HCT116 (cell line): ENCODE measurements around the gene MCC. TPM values are rescaled to one million over a fixed set of nuclear protein-coding genes. Genes with fewer than 3 reads are reported as not detected.

Experiments used
- ATAC-seq: fragments of 200-7000 bp; cut with Tn5 transposase; 2 replicates; pipeline ENCODE4 v1.9.1; 2020; ENCODE audit warnings: mild to moderate bottlenecking, moderate library complexity
- BruUV-seq: library from RNA; stranded (reverse); fragments of 400-500 nt; replicated peaks from 2 replicates; lab custom pipeline; 2021; lab: Mats Ljungman, UMichigan
- CTCF ChIA-PET: fragments of 300-600 bp; sonication (Branson Sonifier 250); formaldehyde crosslinking; loops from one replicate; lab custom pipeline; 2021; ENCODE audit warnings: antibody characterized with exemption; lab: Charles Lee
- POLR2A ChIA-PET: fragments of 300-600, 350-600 bp; sonication (Branson Sonifier 250); formaldehyde crosslinking; loops from one replicate; lab custom pipeline; 2021; ENCODE audit warnings: antibody characterized with exemption; lab: Charles Lee
- RAD21 ChIA-PET, 2 experiments: fragments of 300-600 bp; sonication (Branson Sonifier 250); formaldehyde crosslinking; loops; one replicate each; lab custom pipeline; 2023; ENCODE audit warnings: low total read pairs in 2 of 2; ENCODE audit not compliant: uncharacterized antibody in 2 of 2, unreplicated experiment in 2 of 2, low non-redundant PET in 1 of 2; lab: Charles Lee
- DNase-seq: peaks from one replicate; pipeline ENCODE4 v3.0.0-alpha.2; 2010; ENCODE audit warnings: low read depth, low spot score
- H2AFZ ChIP-seq: fragments of 200-600 bp; shearing (Covaris generic), sonication (generic); 2 replicates; pipeline ENCODE4 v1.6.1; 2017; ENCODE audit warnings: low read depth, mixed run types, mixed read lengths, antibody characterized with exemption, low read length; ENCODE audit not compliant: poor library complexity, severe bottlenecking
- H3K27ac ChIP-seq: 2 replicates; pipeline ENCODE4 v1.5.1; 2012; ENCODE audit warnings: low read depth, low read length
- H3K27me3 ChIP-seq: fragments of 200-600 bp; sonication (generic); 2 replicates; pipeline ENCODE4 v1.6.1; 2016; ENCODE audit warnings: mixed run types, low read length, mixed read lengths; ENCODE audit not compliant: insufficient read depth
- H3K36me3 ChIP-seq, 2 experiments: fragments of 200-500 bp in 1 of 2; fragments of 200-600 bp in 1 of 2; sonication (Bioruptor generic) in 1 of 2; sonication (generic) in 1 of 2; 2 replicates each; pipeline versions ENCODE4 v1.5.1 to v1.6.1; 2014 to 2016; ENCODE audit warnings: low read length in 2 of 2, inconsistent platforms in 1 of 2, mixed read lengths in 1 of 2, mixed run types in 1 of 2; ENCODE audit not compliant: insufficient read depth in 2 of 2, control insufficient read depth in 1 of 2
- H3K4me1 ChIP-seq, 2 experiments: fragments of 200-600 bp in 1 of 2; sonication (generic) in 1 of 2; 2 replicates each; pipeline versions ENCODE4 v1.5.1 to v1.6.1; 2012 to 2017; ENCODE audit warnings: low read length in 2 of 2, inconsistent platforms in 1 of 2, mild to moderate bottlenecking in 1 of 2, mixed read lengths in 1 of 2, mixed run types in 1 of 2, moderate library complexity in 1 of 2; ENCODE audit not compliant: insufficient read depth in 2 of 2, control insufficient read depth in 1 of 2
- H3K4me2 ChIP-seq: fragments of 200-600 bp; sonication (generic); 2 replicates; pipeline ENCODE4 v1.6.1; 2017; ENCODE audit warnings: mixed run types, low read length, mixed read lengths
- H3K4me3 ChIP-seq, 2 experiments: fragments of 200-600 bp in 1 of 2; sonication (generic) in 1 of 2; replicated peaks in 1 of 2; 2 replicates each; pipeline ENCODE4 v1.5.1; 2011 to 2016; ENCODE audit warnings: low read length in 2 of 2, control low read depth in 1 of 2, low read depth in 1 of 2, mild to moderate bottlenecking in 1 of 2, mixed read lengths in 1 of 2, mixed run types in 1 of 2
- H3K79me2 ChIP-seq: fragments of 200-600 bp; sonication (generic); 2 replicates; pipeline ENCODE4 v1.6.1; 2017; ENCODE audit warnings: mild to moderate bottlenecking, mixed run types, low read length, moderate library complexity, mixed read lengths; ENCODE audit not compliant: insufficient read depth
- H3K9ac ChIP-seq: fragments of 200-600 bp; sonication (generic); 2 replicates; pipeline ENCODE4 v1.6.1; 2016; ENCODE audit warnings: low read length, mixed read lengths
- H3K9me2 ChIP-seq: fragments of 200-600 bp; sonication (generic), shearing (Covaris generic); 2 replicates; pipeline ENCODE4 v1.6.1; 2017; ENCODE audit warnings: mixed run types, mild to moderate bottlenecking, moderate library complexity; ENCODE audit not compliant: insufficient read depth
- H3K9me3 ChIP-seq, 2 experiments: fragments of 200-500 bp in 1 of 2; fragments of 200-600 bp in 1 of 2; sonication (Bioruptor generic) in 1 of 2; sonication (generic) in 1 of 2; 2 replicates each; pipeline ENCODE4 v1.6.1; 2014 to 2017; ENCODE audit warnings: low read length in 2 of 2, mixed read lengths in 2 of 2, inconsistent platforms in 1 of 2, low read depth in 1 of 2, mild to moderate bottlenecking in 1 of 2, mixed run types in 1 of 2, moderate library complexity in 1 of 2; ENCODE audit not compliant: control insufficient read depth in 1 of 2, insufficient read depth in 1 of 2
- H4K20me1 ChIP-seq: fragments of 200-600 bp; sonication (generic), shearing (Covaris generic); 2 replicates; pipeline ENCODE4 v1.6.1; 2017; ENCODE audit warnings: mixed run types, mild to moderate bottlenecking, moderate library complexity; ENCODE audit not compliant: insufficient read depth
- CEBPB ChIP-seq: IDR thresholded peaks from 2 replicates; pipeline ENCODE4 v1.6.1; 2012; ENCODE audit warnings: low read depth
- EZH2phosphoT487 ChIP-seq: fragments of 200-600 bp; IDR thresholded peaks from 2 replicates; pipeline ENCODE4 v1.6.1; 2018; ENCODE audit warnings: antibody characterized with exemption, borderline replicate concordance
- FOSL1 ChIP-seq: IDR thresholded peaks from 2 replicates; pipeline ENCODE4 v1.6.1; 2012; ENCODE audit warnings: low read depth
- MAX ChIP-seq: IDR thresholded peaks from 2 replicates; pipeline ENCODE4 v1.6.1; 2012
- POLR2A ChIP-seq: IDR thresholded peaks from 2 replicates; pipeline ENCODE4 v1.7.0; 2011; ENCODE audit warnings: borderline replicate concordance; ENCODE audit not compliant: insufficient read depth, insufficient read length; ENCODE audit errors: extremely low read depth
- POLR2AphosphoS5 ChIP-seq: IDR thresholded peaks from 2 replicates; pipeline ENCODE4 v1.6.1; 2011; ENCODE audit warnings: mild to moderate bottlenecking, low read depth, low read length, moderate library complexity
- RAD21 ChIP-seq: IDR thresholded peaks from 2 replicates; pipeline ENCODE4 v1.6.1; 2012; ENCODE audit warnings: low read depth, mild to moderate bottlenecking
- REST ChIP-seq: IDR thresholded peaks from 2 replicates; pipeline ENCODE4 v1.6.1; 2012; ENCODE audit warnings: low read depth
- YY1 ChIP-seq: IDR thresholded peaks from 2 replicates; pipeline ENCODE4 v1.6.1; 2011; ENCODE audit warnings: low read length, low read depth, moderate library complexity, mild to moderate bottlenecking; ENCODE audit not compliant: insufficient replicate concordance; ENCODE audit errors: extremely low read depth
- intact Hi-C: fragments of 100-400 bp; cut with micrococcal nuclease; formaldehyde crosslinking; loops from 2 replicates; pipeline ENCODE4 v1.10.0; 2022
- total RNA-seq: library from RNA; stranded (reverse); gene quantifications from one replicate; pipeline ENCODE4 v1.2.1, GENCODE V29; 2021; ENCODE audit not compliant: unreplicated experiment
- TF ChIP-seq, protein P1 (sequence below): IDR thresholded peaks from 2 replicates; pipeline ENCODE4 v1.6.1; 2012

MCC gene
- total RNA-seq, 1 experiment from 2014 or later: 20.1 TPM

DNA sequence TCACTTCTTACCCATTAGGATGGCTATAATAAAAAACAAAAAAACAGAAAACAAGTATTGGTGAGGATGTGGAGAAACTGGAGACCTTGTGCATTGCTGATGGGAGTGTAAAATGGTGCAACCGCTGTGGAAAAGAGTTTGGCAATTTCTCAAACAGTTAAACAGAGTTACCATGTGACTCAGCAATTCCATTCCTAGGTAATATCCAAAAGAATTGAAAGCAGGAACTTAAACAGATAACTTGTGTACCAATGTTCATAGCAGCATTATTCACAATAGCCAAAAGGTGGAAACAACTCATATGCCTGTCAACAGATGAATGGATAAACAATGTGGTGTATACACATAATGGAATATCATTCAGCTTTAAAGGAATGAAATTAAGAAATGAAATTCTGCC lies 482.8 kb downstream of the MCC start:
- no peaks in the 10 kb centered on the region for H3K9me2 ChIP-seq
- no peak for TF ChIP-seq YY1
- no peak for TF ChIP-seq FOSL1
- TF ChIP-seq REST: no peak
- no peak for TF ChIP-seq POLR2A
- no peak for TF ChIP-seq EZH2phosphoT487
- TF ChIP-seq POLR2AphosphoS5: no peak
- TF ChIP-seq RAD21: no peak
- TF ChIP-seq CEBPB: no peak
- no peak for TF ChIP-seq MAX
- TF ChIP-seq, protein P1, sequence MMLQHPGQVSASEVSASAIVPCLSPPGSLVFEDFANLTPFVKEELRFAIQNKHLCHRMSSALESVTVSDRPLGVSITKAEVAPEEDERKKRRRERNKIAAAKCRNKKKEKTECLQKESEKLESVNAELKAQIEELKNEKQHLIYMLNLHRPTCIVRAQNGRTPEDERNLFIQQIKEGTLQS: no peak
- H3K27ac ChIP-seq: no peak overlapping the region
- H3K4me1 ChIP-seq: peaks cover 0 to 24% of the 10 kb centered on the region in 2 experiments; a peak in 2 of 4 replicates
- no peaks in the 10 kb centered on the region for H3K9me3 ChIP-seq
- H3K9ac ChIP-seq: no peak overlapping the region
- intact Hi-C loops: no loop called here
- H3K4me3 ChIP-seq: no peak overlapping the region
- H3K4me2 ChIP-seq: no peak overlapping the region
- CTCF ChIA-PET: no interaction called here
- H2AFZ ChIP-seq: no peak overlapping the region
- H3K79me2 ChIP-seq: peaks cover 21% of the 10 kb centered on the region
- POLR2A ChIA-PET: no interaction called here
- TSS peak; percentile 11 for BruUV-seq
- peaks cover 17 to 24% of the 10 kb centered on the region in 2 experiments; a peak in 3 of 4 replicates for H3K36me3 ChIP-seq
- no peak for DNase-seq
- RAD21 ChIA-PET: no interaction called here
- no peaks in the 10 kb centered on the region for H3K27me3 ChIP-seq
- no peak for ATAC-seq
- no peaks in the 10 kb centered on the region for H4K20me1 ChIP-seq
